GM18907 (cell line): Measurements from ENCODE around the gene PPP1R9A.

Experiments
- ATAC-seq: cut with Tn5 transposase; IDR thresholded peaks from one replicate; pipeline ENCODE4 v1.9.1; 2021; ENCODE audit warnings: mild to moderate bottlenecking, moderate library complexity; ENCODE audit not compliant: unreplicated experiment

The PPP1R9A gene

GRCh38 chr7:95026421-95027072 is 119.2 kb downstream of the PPP1R9A start:
- no peak for ATAC-seq

GRCh38 chr7:95027234-95027872 is 120.0 kb downstream of the PPP1R9A start:
- no peak for ATAC-seq

GRCh38 chr7:95028683-95029082 is 121.3 kb downstream of the PPP1R9A start:
- no peak for ATAC-seq

GRCh38 chr7:95035295-95035694 is 127.9 kb downstream of the PPP1R9A start:
- ATAC-seq, result no peak

GRCh38 chr7:95041031-95041430 is 133.6 kb downstream of the PPP1R9A start:
- ATAC-seq, result no peak

GRCh38 chr7:95045236-95045923 is 138.0 kb downstream of the PPP1R9A start:
- no peak for ATAC-seq

GRCh38 chr7:95046494-95047240 is 139.3 kb downstream of the PPP1R9A start:
- ATAC-seq, result no peak

- ATAC-seq, result no peak
Measured at GRCh38 chr7:95047291-95047690, 139.9 kb downstream of the PPP1R9A start.

- ATAC-seq, result no peak
Measured at GRCh38 chr7:95052566-95053094, 145.2 kb downstream of the PPP1R9A start.

- ATAC-seq, result no peak
Measured at GRCh38 chr7:95054386-95054785, 147.0 kb downstream of the PPP1R9A start.

GRCh38 chr7:95055295-95055694 is 147.9 kb downstream of the PPP1R9A start:
- ATAC-seq, result no peak

GRCh38 chr7:95056107-95056739 is 148.8 kb downstream of the PPP1R9A start:
- ATAC-seq, result no peak

- ATAC-seq, result no peak
Measured at GRCh38 chr7:95056901-95057300, 149.5 kb downstream of the PPP1R9A start.

GRCh38 chr7:95059842-95060313 is 152.5 kb downstream of the PPP1R9A start:
- no peak for ATAC-seq

- no peak for ATAC-seq
Measured at GRCh38 chr7:95062901-95063300, 155.5 kb downstream of the PPP1R9A start.

GRCh38 chr7:95066737-95067530 is 159.5 kb downstream of the PPP1R9A start:
- ATAC-seq, result no peak

GRCh38 chr7:95088536-95089215 is 181.3 kb downstream of the PPP1R9A start:
- ATAC-seq, result no peak

GRCh38 chr7:95089414-95090315 is 182.3 kb downstream of the PPP1R9A start:
- no peak for ATAC-seq
